H7 (cell line): ENCODE results near the gene SLC35D2. TPM values are rescaled to one million over a fixed set of nuclear protein-coding genes. Genes with fewer than 3 reads are reported as not detected.
"Not testable (repeated sequence)": the region's sequence is repeated elsewhere in the genome, so short reads cannot be mapped to it uniquely, and the experiment has no call there.

ENCODE experiments used
- DNase-seq: peaks from one replicate; pipeline ENCODE4 v3.0.0; 2012
- H3K27me3 ChIP-seq: 2 replicates; pipeline ENCODE4 v1.6.0; 2011; ENCODE audit warnings: mild to moderate bottlenecking, low read length; ENCODE audit not compliant: control insufficient read depth, insufficient read depth
- H3K36me3 ChIP-seq: replicated peaks from 2 replicates; pipeline ENCODE4 v1.5.1; 2011; ENCODE audit warnings: low read length; ENCODE audit not compliant: control insufficient read depth, insufficient read depth
- H3K4me3 ChIP-seq: 2 replicates; pipeline ENCODE4 v1.5.1; 2011; ENCODE audit warnings: low read depth, mild to moderate bottlenecking, control low read depth, low read length, moderate library complexity; ENCODE audit not compliant: insufficient read depth
- total RNA-seq: library from RNA; depleted of rRNA; stranded (reverse); fragments of >200 nt; shearing (Covaris generic); gene quantifications from 2 replicates; pipeline ENCODE4 v1.2.3, GENCODE V29; 2014

SLC35D2 gene
- total RNA-seq, 1 experiment from 2014 or later = 10.3 TPM

GRCh38 chr9:96350866-96351265 is 32.6 kb downstream of the SLC35D2 start:
- Histone ChIP-seq H3K4me3 (no peak overlapping the region), H3K36me3 (no peaks in the 10 kb centered on the region; the same call in 1 of the 2 replicates), H3K27me3 (no peaks in the 10 kb centered on the region)
- DNase-seq = no peak

DNA sequence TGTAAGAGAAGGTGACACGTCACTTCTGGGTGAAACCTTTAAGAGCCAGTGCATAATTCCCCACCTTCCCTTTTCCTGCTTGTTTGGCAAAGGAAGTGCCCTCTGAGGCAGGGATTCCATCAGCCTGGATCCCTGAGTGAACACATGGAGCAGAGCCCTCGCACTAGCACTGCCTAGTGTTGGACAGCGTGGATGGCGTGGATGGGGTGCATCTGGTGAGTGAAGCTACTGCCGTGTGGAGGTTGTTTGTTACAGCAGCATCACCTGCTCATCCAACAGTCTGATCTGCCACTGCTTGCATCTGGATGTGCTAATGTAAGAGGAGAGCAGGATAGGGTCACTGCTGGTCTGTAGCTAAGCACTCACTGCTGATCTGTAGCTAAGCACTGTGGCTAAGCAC is 35.2 kb downstream of the SLC35D2 start:
- no peaks in the 10 kb centered on the region; the same call in 1 of the 2 replicates for H3K36me3 ChIP-seq
- no peaks in the 10 kb centered on the region for H3K27me3 ChIP-seq
- no peak for DNase-seq
- H3K4me3 ChIP-seq = no peak overlapping the region

- DNase-seq = no peak
- no peaks in the 10 kb centered on the region for H3K27me3 ChIP-seq
- no peaks in the 10 kb centered on the region; the same call in 1 of the 2 replicates for H3K36me3 ChIP-seq
- H3K4me3 ChIP-seq = no peak overlapping the region
Measured at GRCh38 chr9:96345551-96345950, 38.0 kb downstream of the SLC35D2 start.

- H3K36me3 ChIP-seq = no peaks in the 10 kb centered on the region; the same call in 1 of the 2 replicates
- H3K4me3 ChIP-seq = no peak overlapping the region
- no peaks in the 10 kb centered on the region for H3K27me3 ChIP-seq
- DNase-seq = peak; percentile 90
Measured at GRCh38 chr9:96344458-96345180, 38.9 kb downstream of the SLC35D2 start.

DNA sequence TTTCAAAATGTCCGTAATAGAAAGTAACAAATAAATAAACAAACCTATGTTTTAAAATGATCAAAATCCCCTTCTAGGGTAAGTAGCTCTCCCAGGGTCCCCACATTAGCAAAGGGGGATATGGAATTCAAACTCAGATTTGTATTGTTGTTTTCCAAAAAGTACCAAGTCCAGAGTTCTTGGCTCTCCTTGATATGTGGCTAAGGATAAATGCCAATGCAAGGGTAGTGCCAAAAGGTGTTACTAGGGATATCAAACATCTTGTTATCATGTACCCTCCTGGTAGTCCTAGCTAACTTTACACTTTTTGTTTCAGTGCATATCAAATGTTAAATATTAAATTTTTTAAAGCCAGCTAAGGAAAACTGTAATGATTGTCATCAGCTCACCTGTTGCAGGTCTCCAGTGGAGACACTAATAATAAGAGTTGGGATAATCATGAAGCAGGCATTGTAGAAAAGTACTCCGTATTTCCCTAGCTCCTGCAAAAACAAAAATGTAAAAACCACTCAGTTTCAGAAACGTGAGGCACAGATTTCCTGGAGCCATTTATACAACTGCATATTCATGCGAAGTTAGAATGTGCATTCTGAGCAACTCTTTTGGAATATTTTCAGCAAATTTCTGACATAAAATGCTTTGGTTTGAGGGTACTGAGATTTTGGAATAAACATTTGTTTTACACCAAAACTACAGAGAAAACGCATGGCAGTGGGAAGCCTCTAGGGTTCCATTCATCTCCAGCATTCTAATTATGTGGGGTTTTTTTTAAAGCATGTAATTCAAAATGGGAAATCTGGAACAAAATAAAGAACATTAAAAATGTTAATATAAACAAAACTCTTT is 39.8 kb downstream of the SLC35D2 start:
- no peaks in the 10 kb centered on the region for H3K27me3 ChIP-seq
- H3K4me3 ChIP-seq = no peak overlapping the region
- no peak for DNase-seq
- H3K36me3 ChIP-seq = no peaks in the 10 kb centered on the region; the same call in 1 of the 2 replicates

GRCh38 chr9:96342571-96343245 is 40.8 kb downstream of the SLC35D2 start:
- H3K4me3 ChIP-seq = no peak overlapping the region
- no peak for DNase-seq
- no peaks in the 10 kb centered on the region for H3K27me3 ChIP-seq
- H3K36me3 ChIP-seq = no peaks in the 10 kb centered on the region

- Histone ChIP-seq H3K27me3 (no peaks in the 10 kb centered on the region), H3K4me3 (no peak overlapping the region), H3K36me3 (no peaks in the 10 kb centered on the region)
- no peak for DNase-seq
Measured at GRCh38 chr9:96340707-96341106, 42.8 kb downstream of the SLC35D2 start.

- Histone ChIP-seq H3K36me3 (no peaks in the 10 kb centered on the region), H3K4me3 (no peak overlapping the region), H3K27me3 (no peaks in the 10 kb centered on the region)
- no peak for DNase-seq
Measured at GRCh38 chr9:96338299-96338698, 45.2 kb downstream of the SLC35D2 start.

DNA sequence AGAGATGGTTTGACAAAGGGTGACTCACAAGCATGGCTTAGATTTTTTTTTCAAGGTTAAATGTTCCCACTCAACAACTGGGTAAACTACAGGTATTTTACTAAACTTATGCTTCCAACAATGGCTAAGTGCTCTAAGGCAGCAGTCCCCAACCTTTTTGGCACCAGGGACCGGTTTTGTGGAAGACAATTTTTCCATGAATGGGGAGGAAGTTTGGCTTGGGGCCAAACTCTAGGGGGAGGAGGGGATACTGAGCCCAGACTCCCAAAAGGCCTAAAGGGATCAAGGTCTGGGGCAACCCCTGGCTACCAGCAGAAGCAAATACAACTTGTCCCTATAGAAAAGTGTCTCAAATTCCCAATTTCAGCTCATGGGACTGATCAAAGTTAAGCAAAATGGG is 49.6 kb downstream of the SLC35D2 start:
- H3K27me3 ChIP-seq = no peaks in the 10 kb centered on the region
- H3K4me3 ChIP-seq = no peak overlapping the region
- DNase-seq = no peak
- H3K36me3 ChIP-seq = no peaks in the 10 kb centered on the region

DNA sequence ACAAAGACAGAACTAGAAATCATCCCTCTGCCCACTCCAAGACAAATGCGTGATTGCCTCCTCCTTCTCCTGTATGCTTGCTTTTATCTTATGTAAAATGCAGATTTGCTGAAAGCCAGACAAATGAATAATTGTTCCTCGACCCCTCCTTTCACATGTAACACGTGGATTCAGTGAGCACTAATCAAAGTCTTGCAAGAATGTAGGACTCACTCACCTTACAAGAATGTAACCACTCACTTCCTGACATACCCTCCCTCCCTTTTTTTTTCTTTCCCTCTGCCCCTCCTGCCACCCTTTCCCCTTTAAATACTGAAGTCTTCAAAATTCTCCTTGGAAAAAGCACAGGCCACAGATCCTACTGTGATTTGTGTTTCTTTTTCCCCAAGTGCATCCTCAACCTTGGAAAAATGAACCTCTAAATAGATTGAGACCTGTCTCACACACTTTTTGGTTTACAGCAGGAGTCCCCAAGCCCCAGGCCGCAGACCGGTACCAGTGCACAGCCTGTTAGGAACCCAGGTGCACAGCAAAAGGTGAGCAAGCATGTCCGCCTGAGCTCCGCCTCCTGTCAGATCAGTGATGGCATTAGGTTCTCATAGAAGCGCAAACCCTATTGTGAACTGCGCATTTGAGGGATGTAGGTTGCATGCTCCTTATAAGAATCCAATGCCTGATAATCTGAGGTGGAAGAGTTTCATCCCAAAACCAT is 52.1 kb downstream of the SLC35D2 start:
- Histone ChIP-seq H3K27me3 (no peaks in the 10 kb centered on the region), H3K36me3 (no peaks in the 10 kb centered on the region), H3K4me3 (no peak overlapping the region)
- no peak for DNase-seq

DNA sequence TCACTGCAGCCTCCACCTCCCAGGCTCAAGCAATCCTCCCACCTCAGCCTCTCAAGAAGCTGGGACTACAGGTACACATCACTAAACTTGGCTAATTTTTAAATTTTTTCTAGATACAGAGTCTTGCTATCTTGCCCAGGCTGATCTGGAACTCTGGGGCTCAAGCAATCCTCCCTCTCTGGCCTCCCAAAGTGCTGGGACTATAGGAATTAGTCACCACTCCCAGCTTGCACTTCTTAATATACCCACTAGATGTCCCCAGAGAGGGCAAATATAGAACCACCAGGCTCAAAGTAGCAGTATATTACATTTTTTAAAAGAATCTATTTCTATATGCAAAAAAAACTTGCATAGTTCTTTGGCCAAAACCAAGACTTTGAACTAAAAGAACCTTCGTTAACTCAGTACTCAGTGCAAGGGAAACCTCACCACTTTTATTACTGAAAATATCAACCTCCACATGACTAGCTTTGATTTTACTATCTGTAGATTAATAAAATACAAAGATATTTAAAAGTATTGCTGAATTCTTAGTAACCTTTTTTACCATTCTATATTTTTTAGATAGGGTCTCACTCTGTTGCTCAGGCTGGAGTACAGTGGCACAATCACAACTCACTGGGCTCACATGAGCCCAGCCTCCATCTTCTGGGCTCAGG is 55.7 kb downstream of the SLC35D2 start:
- Histone ChIP-seq H3K36me3 (no peaks in the 10 kb centered on the region), H3K4me3 (no peak overlapping the region), H3K27me3 (no peaks in the 10 kb centered on the region)
- DNase-seq = peak; percentile 65

- Histone ChIP-seq H3K36me3 (no peaks in the 10 kb centered on the region), H3K4me3 (no peak overlapping the region), H3K27me3 (no peaks in the 10 kb centered on the region)
- no peak for DNase-seq
Measured at GRCh38 chr9:96323169-96323568, 60.3 kb downstream of the SLC35D2 start.

- not testable (repeated sequence) for DNase-seq, H3K27me3 ChIP-seq, H3K36me3 ChIP-seq
Measured at GRCh38 chr9:96322736-96323135, 60.8 kb downstream of the SLC35D2 start.

DNA sequence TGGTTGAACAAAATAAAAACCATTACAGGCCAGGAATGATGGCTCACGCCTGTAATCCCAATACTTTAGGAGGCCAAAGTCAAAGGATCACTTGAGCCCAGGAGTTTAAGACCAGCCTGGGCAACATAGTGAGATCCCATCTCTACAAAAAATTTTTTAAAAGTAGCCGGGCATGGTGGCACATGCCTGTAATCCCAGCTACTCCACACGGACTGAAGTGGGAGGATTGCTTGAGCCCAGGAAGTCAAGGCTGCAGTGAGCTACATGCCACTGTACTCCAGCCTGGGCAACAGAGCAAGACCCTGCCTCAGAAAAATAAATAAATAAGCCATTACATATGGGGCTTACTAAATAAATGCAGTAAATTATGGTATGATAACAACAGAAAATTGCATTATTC is 61.3 kb downstream of the SLC35D2 start:
- H3K36me3 ChIP-seq, DNase-seq, H3K4me3 ChIP-seq, H3K27me3 ChIP-seq: not testable (repeated sequence)

More at GRCh38 chr9:96322736-96323135, 60.8 kb downstream of the SLC35D2 start:
- H3K4me3 ChIP-seq = not testable (repeated sequence)
